GM21526 (cell line): ENCODE results near the gene TMEM131L.
A peak's percentile ranks its signal among the peaks of the same experiment; 100 is the strongest.
"Not testable (repeated sequence)": the region's sequence is repeated elsewhere in the genome, so short reads cannot be mapped to it uniquely, and the experiment has no call there.

ENCODE experiments used
- ATAC-seq: cut with Tn5 transposase; IDR thresholded peaks from one replicate; pipeline ENCODE4 v1.9.1; 2021; ENCODE audit warnings: moderate library complexity; ENCODE audit not compliant: unreplicated experiment, low FRiP score

The TMEM131L gene, protein sequence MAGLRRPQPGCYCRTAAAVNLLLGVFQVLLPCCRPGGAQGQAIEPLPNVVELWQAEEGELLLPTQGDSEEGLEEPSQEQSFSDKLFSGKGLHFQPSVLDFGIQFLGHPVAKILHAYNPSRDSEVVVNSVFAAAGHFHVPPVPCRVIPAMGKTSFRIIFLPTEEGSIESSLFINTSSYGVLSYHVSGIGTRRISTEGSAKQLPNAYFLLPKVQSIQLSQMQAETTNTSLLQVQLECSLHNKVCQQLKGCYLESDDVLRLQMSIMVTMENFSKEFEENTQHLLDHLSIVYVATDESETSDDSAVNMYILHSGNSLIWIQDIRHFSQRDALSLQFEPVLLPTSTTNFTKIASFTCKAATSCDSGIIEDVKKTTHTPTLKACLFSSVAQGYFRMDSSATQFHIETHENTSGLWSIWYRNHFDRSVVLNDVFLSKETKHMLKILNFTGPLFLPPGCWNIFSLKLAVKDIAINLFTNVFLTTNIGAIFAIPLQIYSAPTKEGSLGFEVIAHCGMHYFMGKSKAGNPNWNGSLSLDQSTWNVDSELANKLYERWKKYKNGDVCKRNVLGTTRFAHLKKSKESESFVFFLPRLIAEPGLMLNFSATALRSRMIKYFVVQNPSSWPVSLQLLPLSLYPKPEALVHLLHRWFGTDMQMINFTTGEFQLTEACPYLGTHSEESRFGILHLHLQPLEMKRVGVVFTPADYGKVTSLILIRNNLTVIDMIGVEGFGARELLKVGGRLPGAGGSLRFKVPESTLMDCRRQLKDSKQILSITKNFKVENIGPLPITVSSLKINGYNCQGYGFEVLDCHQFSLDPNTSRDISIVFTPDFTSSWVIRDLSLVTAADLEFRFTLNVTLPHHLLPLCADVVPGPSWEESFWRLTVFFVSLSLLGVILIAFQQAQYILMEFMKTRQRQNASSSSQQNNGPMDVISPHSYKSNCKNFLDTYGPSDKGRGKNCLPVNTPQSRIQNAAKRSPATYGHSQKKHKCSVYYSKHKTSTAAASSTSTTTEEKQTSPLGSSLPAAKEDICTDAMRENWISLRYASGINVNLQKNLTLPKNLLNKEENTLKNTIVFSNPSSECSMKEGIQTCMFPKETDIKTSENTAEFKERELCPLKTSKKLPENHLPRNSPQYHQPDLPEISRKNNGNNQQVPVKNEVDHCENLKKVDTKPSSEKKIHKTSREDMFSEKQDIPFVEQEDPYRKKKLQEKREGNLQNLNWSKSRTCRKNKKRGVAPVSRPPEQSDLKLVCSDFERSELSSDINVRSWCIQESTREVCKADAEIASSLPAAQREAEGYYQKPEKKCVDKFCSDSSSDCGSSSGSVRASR (N-terminal part only)

DNA sequence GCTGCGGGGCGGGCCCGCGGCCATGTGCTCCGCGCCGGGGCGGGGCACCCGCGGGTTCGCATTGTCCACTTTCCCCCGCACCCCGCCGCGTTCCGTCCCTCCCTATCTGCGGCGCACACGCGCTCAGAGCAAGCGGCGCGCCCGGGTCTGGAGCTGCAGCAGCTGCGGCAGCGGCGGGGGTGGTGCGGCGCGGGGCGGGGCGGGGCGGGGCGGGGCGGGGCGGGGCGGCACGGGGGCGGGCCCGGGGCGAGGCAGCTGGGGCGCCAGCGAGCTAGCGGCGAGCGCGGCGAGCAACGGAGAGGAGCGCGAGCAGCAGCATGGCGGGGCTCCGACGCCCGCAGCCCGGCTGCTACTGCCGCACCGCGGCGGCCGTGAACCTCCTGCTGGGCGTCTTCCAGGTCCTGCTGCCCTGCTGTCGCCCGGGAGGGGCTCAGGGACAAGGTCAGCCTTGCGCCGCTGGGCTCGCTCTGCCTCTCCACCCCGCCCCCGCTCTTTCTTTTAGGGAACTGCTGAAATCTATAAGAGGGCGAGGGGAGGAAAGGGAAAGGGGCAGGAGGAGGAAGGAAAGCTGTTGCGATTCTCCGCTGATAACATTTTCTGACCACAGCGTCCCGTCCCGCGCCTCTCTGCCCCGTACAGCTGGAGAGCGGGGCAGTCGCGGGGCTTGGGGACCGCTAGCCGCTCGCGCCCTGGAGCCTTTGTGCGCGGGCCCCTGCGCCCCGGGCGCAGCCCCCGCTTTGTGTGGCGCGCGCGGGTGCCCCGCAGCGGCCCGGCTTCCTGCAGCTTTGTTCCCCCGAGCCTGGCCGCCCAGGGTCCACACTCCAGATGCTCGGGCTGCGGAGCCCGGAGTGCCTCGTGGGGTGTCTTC lies at the start of gene TMEM131L:
TSS of gene TMEM131L (plus strand) at position 280 of the 868 bp plus-strand sequence. CDS start at position 318, 38 bp downstream.
- ATAC-seq, result peak; percentile 36

DNA sequence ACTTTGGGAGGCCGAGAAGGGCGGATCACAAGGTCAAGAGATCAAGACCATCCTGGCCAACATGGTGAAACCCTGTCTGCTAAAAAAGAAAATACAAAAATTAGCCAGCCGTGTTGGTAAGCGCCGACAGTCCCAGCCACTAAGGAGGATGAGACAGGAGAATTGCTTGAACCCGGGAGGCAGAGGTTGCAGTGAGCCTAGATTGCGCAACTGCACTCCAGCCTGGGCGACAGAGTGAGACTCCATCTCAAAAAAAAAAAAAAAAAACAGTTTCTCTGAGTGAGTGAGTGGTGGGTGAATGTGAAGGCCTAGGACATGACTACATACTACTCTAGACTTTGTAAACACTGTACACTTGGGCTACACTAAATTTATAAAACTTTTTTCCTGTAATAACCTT lies 49.7 kb upstream of the TMEM131L start:
- not testable (repeated sequence) for ATAC-seq

DNA sequence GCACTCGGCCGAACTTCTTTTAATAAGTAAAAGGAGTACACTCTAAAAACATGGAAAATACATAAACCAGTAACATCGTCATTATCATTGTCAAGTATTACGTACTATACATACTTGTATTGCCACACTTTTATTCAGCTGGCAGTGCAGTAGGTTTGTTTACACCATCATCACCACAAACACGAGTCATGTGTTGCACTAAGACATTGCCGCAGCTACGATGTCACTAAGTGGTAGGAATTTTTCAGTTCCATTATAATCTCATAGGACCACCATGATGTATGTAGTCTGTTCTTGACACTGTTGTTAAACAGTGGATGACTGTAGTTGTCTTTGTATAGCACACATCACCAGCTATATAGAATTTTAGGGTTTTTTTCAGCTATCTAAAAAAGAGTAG lies 48.0 kb upstream of the TMEM131L start:
- ATAC-seq, result no peak

DNA sequence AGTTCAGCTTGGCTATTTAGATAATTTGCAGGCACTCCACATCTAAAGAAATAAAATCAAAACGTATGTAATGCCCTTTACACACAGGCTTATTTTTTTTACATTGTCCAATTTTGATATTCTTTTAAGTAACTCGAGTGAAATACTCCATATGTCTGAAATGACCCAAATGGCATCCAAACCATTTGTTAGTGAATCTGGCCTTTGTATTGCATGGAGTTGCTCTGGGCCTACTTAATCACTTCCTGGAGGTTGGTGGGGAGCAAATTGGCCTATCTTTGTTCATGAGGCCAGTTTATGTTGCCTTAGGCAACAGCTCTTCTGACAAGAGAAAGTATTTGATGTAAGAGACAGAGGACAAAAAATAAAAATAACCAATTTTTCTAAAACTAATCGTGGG lies 47.6 kb upstream of the TMEM131L start:
- ATAC-seq, result no peak

DNA sequence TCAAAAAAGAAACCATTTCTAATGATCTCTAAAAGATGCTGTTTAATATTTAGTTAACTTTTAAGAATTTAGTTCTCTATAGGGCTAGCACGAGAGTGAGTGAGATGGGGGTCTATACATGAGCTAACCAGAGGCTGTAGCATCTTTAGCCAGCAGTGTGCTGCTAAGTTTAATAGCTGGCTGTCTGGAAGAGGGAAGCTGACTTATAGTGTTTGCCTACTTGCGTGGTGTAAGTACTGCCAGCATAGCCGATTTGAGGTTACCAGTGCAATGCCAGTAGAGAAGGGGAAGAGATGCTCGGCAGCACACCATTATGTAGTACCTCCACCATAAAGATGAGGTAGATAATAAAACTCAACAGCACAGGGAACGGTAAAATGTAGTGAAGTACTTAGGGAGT lies 47.1 kb upstream of the TMEM131L start:
- ATAC-seq, result no peak

DNA sequence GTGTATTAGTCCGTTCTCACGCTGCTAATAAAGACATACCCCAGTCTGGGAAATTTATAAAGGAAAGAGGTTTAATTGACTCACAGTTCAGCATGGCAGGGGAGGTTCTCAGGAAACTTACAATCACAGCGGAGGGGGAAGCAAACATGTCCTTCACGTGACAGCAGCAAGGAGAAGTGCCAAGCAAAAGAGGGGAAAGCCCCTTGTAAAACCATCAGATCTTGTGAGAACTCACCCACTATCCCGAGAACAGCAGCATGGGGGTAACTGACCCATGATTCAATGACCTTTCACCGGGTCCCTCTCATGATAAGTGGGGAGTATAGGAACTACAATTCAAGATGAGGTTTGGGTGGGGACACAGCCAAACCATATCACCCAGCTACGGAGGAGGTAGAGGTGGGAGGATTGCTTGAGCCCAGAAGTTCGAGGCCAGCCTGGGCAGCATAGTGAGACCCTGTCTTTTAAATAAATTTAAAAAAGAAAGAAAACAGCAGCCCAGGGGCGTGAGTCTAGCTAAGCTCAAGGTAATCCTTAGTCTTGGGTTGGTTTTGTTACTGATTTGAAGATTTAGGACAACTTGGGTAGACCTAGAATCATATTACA lies 46.4 kb upstream of the TMEM131L start:
- ATAC-seq, result no peak

DNA sequence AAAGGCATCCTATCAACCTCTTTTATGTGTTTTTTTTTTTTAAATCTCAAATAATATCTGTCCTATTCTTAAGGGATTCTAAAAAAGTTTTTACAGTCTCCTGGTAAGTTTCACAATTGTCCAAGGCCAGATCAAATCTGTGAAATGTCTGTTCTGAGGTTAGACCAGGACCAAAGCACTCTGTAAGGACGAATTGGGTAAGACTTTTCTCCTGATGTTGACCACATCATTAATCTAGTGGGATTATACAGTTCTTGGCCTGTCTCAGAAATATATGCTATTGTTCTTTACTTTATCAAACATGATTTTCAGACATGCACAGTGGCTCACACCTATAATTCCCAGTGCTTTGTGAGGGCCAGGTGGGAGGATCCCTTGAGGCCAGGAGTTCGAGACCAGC lies 45.8 kb upstream of the TMEM131L start:
- no peak for ATAC-seq

DNA sequence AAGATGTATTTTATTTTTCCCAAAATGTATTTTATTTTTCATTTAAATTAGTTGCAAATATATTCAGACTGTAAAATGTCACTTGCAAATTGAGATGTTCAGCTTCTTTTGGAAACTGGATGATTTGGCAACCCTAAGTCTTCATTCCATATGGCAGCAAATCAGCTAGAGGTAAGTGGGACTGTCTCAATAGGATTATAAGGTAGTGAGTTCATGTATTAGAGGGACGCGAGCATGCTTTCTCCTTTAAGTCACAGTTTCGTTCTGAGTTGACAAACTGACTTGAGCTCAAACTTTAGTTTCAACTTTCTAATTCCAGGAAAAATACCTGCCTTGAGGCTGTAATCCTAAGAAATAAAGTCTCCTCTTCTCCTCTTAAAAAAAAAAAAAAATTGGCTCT lies 44.2 kb upstream of the TMEM131L start:
- peak; percentile 76 for ATAC-seq

DNA sequence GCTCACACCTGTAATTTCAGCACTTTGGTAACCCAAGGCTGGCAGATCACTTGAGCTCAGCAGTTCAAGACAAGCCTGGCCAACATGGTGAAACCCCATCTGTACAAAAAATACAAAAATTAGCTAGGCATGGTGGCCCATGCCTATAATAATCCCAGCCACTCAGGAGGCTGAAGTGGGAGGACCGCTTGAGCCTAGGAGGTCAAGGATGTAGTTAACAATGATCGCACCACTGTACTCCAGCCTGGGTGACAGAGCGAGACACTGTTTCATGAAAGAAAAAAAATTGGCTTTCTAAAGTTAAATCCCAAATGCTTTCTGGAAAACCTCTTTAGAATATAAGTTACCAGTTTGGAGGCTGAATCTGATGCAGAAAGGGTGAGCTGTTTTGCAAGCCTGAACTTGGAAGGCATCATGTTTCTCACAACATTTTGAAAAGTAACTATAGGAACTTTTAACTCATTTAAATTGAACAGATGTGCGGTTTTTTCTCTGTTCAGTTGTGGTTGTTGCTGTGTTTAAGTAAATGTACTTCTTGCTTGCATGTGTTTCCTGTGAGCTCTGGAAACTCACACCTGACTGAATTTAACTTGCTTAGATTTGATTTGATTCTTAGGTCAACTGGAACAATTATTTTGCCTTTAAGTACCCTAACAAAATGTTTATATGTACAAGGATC lies 39.8 kb upstream of the TMEM131L start:
- peak; percentile 61 for ATAC-seq

DNA sequence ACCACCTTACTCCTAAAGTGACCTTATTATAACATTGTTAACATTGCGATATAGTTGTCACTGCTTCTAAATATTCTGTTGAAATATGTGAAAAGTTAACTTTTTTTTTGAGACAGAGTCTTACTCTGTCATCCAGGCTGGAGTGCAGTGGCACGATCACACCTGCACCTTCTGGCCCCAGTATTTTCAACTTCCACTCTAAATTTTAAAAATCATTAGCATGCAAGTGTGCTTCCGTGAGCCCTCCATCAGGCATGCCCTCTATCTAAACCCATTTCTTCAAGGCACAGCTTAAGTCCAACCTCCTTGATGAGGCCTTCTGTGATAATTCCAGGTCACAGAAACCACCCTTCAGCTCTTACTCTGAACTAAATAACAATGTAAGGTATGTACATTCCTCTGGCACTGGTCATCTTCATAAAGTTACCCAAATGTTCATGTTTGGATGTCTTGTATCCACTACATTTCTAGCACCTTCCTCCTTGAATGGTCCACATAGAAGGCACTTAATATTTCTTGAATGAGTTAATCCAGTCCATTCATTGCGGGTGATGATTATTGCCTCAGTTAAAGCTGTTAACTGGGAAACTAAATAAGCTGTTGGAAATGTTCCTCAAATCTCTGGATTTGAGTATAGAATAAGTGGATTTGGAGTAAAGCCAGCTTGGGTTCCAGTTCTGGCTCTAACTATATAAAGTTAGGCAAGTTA lies 38.6 kb upstream of the TMEM131L start:
- ATAC-seq, result no peak

DNA sequence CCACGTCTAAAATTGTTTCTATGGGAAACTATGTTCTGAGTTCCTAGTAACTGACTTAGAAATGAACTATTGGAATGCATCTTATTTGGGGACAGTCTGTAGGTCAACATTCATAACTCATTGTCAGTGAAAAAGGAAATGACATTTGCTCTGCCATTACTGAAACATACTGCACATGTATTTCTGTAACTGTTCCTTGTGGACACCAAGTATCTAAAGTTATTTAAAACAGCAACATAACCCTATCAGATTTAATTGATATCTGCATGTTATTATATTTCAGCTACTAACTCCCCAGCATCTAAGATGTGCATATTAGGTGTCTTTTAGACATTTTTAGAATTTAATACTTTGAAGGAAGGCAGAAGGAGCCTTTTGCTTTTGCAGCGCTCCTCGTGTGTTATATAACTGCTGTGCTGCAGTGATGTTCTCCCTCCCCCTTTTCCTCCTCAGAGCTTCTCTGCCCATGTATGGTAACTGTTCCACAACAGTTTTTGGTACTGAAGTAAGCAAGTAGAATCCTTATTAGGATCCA lies 37.2 kb upstream of the TMEM131L start:
- no peak for ATAC-seq

DNA sequence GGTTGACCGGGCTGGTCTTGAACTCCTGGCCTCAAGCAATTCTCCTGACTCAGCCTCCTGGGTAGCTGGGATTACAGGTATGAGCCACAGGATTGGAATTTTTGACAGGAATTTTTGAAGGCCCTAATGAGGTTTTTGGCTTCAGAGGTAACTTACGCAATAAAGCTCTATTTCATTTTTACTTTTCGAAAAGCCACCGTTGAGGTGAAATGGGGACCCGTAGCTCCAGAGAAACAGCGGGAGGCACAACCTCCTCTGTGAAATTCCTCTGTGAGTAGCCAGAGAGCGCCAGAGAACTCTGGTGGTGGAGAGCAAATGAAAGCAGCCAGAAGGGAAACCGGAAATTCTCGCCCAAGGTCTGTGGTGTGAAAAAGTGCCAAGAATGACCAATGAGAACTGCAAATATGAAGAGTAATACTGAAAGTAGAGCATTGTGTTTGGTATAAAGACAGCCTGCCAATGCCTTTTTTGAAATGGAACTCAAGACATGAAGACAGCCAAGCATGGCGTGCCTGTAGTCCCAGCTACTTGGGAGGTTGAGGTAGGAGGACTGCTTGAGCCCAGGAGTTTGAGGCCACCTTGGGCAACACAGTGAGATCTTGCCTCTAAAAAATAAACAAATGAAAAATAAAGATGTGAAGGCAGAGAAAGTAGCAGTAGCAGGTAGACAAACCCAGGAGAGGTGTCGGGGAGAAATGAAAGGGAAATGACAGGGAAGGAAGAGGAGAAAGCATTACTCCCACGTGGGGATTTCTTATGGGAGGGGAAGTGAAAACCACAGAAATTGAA lies 33.0 kb upstream of the TMEM131L start:
- ATAC-seq, result peak; percentile 92

DNA sequence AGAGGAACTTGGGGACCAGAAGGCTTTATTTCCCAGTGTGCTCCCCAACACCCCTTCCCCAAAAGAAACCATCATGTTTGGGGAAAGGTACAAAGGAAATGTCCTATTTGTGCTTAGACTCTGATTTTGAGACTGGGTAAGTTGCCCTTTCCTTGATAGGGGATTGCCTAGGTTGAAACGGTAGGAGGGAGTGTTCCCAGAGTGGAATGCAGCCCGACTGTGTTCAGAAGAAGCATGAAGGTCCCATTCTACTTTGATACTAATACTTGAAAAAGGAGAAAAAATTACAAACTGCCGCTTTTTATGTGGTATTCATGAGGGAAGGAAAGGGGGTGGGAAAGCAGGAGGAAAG lies 32.4 kb upstream of the TMEM131L start:
- ATAC-seq, result peak; percentile 9

DNA sequence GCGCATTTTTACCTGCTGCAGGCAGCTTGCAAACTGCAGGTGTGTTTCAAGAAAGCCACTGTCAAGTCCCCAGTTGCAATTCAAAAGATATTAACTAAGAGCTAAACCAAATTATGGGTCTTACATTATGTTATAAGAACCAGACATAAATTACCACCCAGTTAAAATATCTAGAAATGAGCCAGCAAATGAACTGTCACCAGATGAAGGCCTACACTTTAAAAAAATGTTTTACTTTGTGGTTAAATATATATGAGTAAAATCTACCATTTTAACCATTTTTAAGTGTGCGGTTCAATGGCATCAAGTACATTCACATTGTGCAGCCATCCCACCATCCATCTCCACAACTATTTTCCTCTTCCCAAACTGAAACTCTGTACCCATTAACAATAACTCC lies 32.0 kb upstream of the TMEM131L start:
- no peak for ATAC-seq

DNA sequence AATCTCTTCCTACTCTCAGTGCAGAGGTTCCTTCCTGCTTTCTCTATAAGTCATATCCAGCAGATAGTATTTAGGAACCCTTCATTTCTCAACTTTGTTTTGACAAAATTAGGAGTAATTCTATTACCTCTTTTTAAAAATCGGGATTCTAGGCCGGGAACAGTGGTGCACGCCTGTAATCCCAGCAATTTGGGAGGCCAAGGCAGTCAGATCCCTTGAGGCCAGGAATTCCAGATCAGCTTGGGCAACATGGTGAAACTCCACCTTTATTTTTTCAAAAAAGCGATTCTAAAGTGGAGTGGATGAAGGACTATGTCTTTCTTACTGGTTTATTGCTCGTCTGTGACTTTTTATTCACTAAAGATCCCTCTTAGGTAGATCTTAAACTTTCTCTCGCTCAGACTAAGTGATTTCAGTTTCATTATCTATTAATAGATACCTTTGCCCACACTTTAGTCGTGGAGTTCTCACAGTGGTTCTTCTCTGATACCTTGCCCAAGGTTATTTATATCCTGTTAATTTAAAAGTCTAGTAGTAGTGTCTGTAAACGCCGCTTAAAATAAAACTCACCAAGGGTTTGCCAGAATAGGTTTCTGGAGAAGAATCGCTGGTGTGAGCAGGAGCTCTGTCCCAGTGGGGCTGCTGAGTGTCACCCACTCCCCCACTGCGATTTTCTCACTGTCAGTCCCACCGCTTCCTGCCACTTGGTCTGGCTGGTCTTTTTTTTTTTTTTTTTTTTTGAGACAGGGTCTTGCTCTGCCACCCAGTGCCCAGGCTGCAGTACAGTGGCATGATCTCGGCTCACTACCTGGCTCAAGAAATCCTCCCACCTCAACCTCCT lies 27.0 kb upstream of the TMEM131L start:
- peak; percentile 66 for ATAC-seq

DNA sequence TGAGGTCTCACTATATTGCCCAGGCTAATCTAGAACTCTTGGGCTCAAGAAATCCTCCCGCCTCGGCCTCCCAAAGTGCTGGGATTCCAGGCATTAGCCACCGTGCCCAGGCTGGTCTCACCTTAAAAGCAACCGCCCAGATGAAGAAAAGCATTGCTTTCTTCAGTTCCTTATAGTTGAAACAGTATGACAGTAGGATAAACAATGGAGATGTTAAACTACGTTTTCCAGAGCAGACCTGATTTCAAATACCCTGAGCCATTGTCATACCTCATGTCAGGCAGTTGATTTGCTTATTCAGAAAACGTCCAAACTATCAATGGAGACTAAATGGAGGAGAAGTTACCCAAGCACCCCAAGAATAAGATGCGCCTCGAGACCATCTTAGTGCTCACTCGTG lies 26.3 kb upstream of the TMEM131L start:
- ATAC-seq, result no peak
